Endothelial cell of umbilical vein (primary cell): ENCODE measurements around the gene SUFU. TPM values are rescaled to one million over a fixed set of nuclear protein-coding genes. Genes with fewer than 3 reads are reported as not detected.

Experiments used
- BruUV-seq: library from RNA; stranded (reverse); fragments of 400-500 nt; replicated peaks from 2 replicates; lab custom pipeline; 2021; lab: Mats Ljungman, UMichigan
- CTCF ChIA-PET: fragments of 300-600, 350-600 bp; sonication (Branson Sonifier 250); formaldehyde crosslinking; loops from one replicate; lab custom pipeline; 2021; ENCODE audit warnings: antibody characterized with exemption, inconsistent platforms; lab: Charles Lee
- POLR2A ChIA-PET: fragments of 300-600, 350-600 bp; sonication (Branson Sonifier 250); formaldehyde crosslinking; loops from one replicate; lab custom pipeline; 2021; ENCODE audit warnings: antibody characterized with exemption, inconsistent platforms; lab: Charles Lee
- DNase-seq: peaks from one replicate; pipeline ENCODE4 v3.0.0-alpha.2; 2011; ENCODE audit warnings: low read depth, low spot score
- FAIRE-seq: peaks from 2 replicates; lab custom pipeline; 2011; peaks lifted over from hg19 to GRCh38; lab: Jason Lieb, UNC
- H2AFZ ChIP-seq: 2 replicates; pipeline ENCODE4 v1.6.0; 2012; ENCODE audit warnings: low read depth, low read length, control low read depth, inconsistent platforms
- H3K27ac ChIP-seq: 2 replicates; pipeline ENCODE4 v1.5.1; 2011; ENCODE audit warnings: low read depth, mild to moderate bottlenecking, control low read depth, low read length, moderate library complexity; ENCODE audit not compliant: insufficient read depth
- H3K27me3 ChIP-seq, 2 experiments: 2 replicates each; pipeline versions ENCODE4 v1.6.0 to v1.6.1; 2011; ENCODE audit warnings: low read length in 2 of 2, mixed read lengths in 1 of 2; ENCODE audit not compliant: control insufficient read depth in 2 of 2, insufficient read depth in 2 of 2
- H3K36me3 ChIP-seq, 2 experiments: 2 replicates in 1 of 2; 3 replicates in 1 of 2; pipeline ENCODE4 v1.5.1; 2011; ENCODE audit warnings: low read length in 2 of 2, mild to moderate bottlenecking in 1 of 2, moderate library complexity in 1 of 2; ENCODE audit not compliant: control insufficient read depth in 2 of 2, insufficient read depth in 2 of 2; ENCODE audit errors: extremely low read depth in 1 of 2
- H3K4me1 ChIP-seq: 3 replicates; pipeline ENCODE4 v1.5.1; 2011; ENCODE audit warnings: mild to moderate bottlenecking, low read length; ENCODE audit not compliant: control insufficient read depth, insufficient read depth; ENCODE audit errors: extremely low read depth
- H3K4me2 ChIP-seq: 2 replicates; pipeline ENCODE4 v1.6.1; 2011; ENCODE audit warnings: low read length, control low read depth, mixed read lengths; ENCODE audit not compliant: insufficient read depth
- H3K4me3 ChIP-seq, 3 experiments: fragments of 200-600 bp in 1 of 3; sonication (generic), shearing (Covaris generic) in 1 of 3; replicated peaks in 1 of 3; 2 replicates each; pipeline ENCODE4 v1.5.1; 2011 to 2016; ENCODE audit warnings: control low read depth in 3 of 3, low read length in 3 of 3, mild to moderate bottlenecking in 2 of 3, inconsistent platforms in 1 of 3, low read depth in 1 of 3, moderate library complexity in 1 of 3; ENCODE audit not compliant: insufficient read depth in 1 of 3
- H3K79me2 ChIP-seq: 2 replicates; pipeline ENCODE4 v1.6.0; 2012; ENCODE audit warnings: low read length, inconsistent platforms; ENCODE audit not compliant: control insufficient read depth, insufficient read depth
- H3K9ac ChIP-seq: replicated peaks from 2 replicates; pipeline ENCODE3; 2011; ENCODE audit warnings: low read length, control low read depth; ENCODE audit not compliant: insufficient read depth; ENCODE audit errors: extremely low read depth
- H3K9me1 ChIP-seq: replicated peaks from 3 replicates; pipeline ENCODE4 v1.6.0; 2011; ENCODE audit warnings: mild to moderate bottlenecking, low read length; ENCODE audit not compliant: control insufficient read depth, insufficient read depth; ENCODE audit errors: extremely low read depth
- H3K9me3 ChIP-seq: replicated peaks from 2 replicates; pipeline ENCODE4 v1.5.1; 2012; ENCODE audit warnings: low read length, inconsistent platforms; ENCODE audit not compliant: control insufficient read depth, insufficient read depth
- H4K20me1 ChIP-seq: replicated peaks from 2 replicates; pipeline ENCODE3; 2011; ENCODE audit warnings: mild to moderate bottlenecking, low read length; ENCODE audit not compliant: control insufficient read depth, insufficient read depth; ENCODE audit errors: extremely low read depth
- EZH2 ChIP-seq: IDR thresholded peaks from 2 replicates; pipeline ENCODE4 v1.6.1; 2012; ENCODE audit warnings: borderline replicate concordance, low read depth, mild to moderate bottlenecking, moderate library complexity, low read length, inconsistent platforms; ENCODE audit not compliant: severe bottlenecking
- FOS ChIP-seq: IDR thresholded peaks from 2 replicates; pipeline ENCODE4 v1.6.1; 2011; ENCODE audit warnings: mild to moderate bottlenecking, low read length, moderate library complexity, borderline replicate concordance; ENCODE audit not compliant: insufficient read depth
- GATA2 ChIP-seq: IDR thresholded peaks from 2 replicates; pipeline ENCODE4 v1.7.0; 2011; ENCODE audit warnings: low read depth, mild to moderate bottlenecking, moderate library complexity, mixed read lengths, low read length; ENCODE audit not compliant: insufficient read length, insufficient read depth
- JUN ChIP-seq: IDR thresholded peaks from 2 replicates; pipeline ENCODE4 v1.6.1; 2011; ENCODE audit warnings: borderline replicate concordance, low read depth; ENCODE audit not compliant: insufficient read length, insufficient read depth
- MYC ChIP-seq: IDR thresholded peaks from one replicate; pipeline ENCODE4 v1.6.1; 2011; ENCODE audit warnings: mild to moderate bottlenecking, low read depth, low read length
- POLR2A ChIP-seq: IDR thresholded peaks from 2 replicates; pipeline ENCODE4 v1.6.1; 2012; ENCODE audit warnings: low read depth, mild to moderate bottlenecking, control low read depth, low read length
- POLR2AphosphoS5 ChIP-seq: IDR thresholded peaks from 2 replicates; pipeline ENCODE4 v1.6.1; 2012; ENCODE audit warnings: low read depth, mild to moderate bottlenecking, control low read depth, low read length, moderate library complexity; ENCODE audit not compliant: insufficient read depth
- dilution Hi-C: fragments of 300-500 bp; cut with MboI; formaldehyde crosslinking; loops from one replicate; pipeline ENCODE4 v1.15.0; 2019; ENCODE audit warnings: low sequenced_read_pairs; ENCODE audit not compliant: extremely low pct_ligation_motif_present
- intact Hi-C: fragments of 100-400 bp; cut with micrococcal nuclease; formaldehyde crosslinking; loops from one replicate; pipeline ENCODE4 v1.10.0; 2022
- polyA plus RNA-seq, 4 experiments: library from polyadenylated mRNA; depleted of rRNA in 3 of 4; stranded (reverse) in 3 of 4; unstranded in 1 of 4; fragments of >200 nt; gene quantifications; 2 replicates each; pipeline versions ENCODE4 v1.2.1 to v1.2.3, GENCODE V29; 2011 to 2012; ENCODE audit warnings: missing spikeins in 1 of 4
- total RNA-seq: library from RNA; stranded (reverse); gene quantifications from 2 replicates; pipeline ENCODE4 v1.2.3, GENCODE V29; 2021
- TF ChIP-seq, protein P1 (sequence below): IDR thresholded peaks from 2 replicates; pipeline ENCODE4 v1.6.1; 2011; ENCODE audit not compliant: insufficient read depth, insufficient read length
- TF ChIP-seq, protein P2 (sequence below), 2 donors: IDR thresholded peaks; 1 replicate in 1 of 2; 2 replicates in 1 of 2; pipeline ENCODE4 v1.5.1; 2011; ENCODE audit warnings: low read length in 2 of 2, mild to moderate bottlenecking in 2 of 2, moderate library complexity in 2 of 2, control low read depth in 1 of 2, inconsistent platforms in 1 of 2, low read depth in 1 of 2; ENCODE audit not compliant: insufficient read depth in 1 of 2; ENCODE audit errors: extremely low read depth in 1 of 2

The SUFU gene
- total and polyA plus RNA-seq, 2 donors (not counting 3 experiments of a cell fraction or from before 2014, with no cell fraction given) = 10.1 to 16.3 TPM

DNA sequence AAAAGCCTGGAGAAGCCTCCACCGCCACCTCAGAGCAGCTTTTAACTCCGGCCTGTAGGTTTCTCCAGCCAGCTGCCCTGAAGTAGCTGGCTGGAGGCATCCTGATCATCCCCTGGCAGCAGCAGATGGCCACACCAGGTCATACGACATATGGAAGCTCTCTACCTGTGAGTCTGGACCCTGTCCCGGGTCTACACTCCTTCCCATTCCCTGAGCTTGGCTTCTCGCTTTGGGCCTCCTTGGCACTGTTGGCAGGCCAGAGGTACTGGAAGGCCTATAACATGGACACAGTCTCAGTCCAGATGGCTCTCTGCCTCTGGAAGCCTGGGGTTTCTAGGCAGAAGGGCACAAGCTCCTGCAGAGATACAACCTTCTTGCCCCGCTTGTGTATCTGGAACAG, 97.0 kb downstream of the SUFU start:
- H3K27me3 ChIP-seq = no peaks in the 10 kb centered on the region
- intact Hi-C loops = loop anchor here (1.0 kb wide), 1 partner anchor 10 kb away; no protein-coding TSS in a partner anchor
- no peak overlapping the region for H2AFZ ChIP-seq
- ChIA-PET CTCF (interaction anchor here (1.1 to 10.0 kb wide), 7 partner anchors 11 to 44 kb away, joined by 5 to 110 read pairs (median 10); partner anchors contain the start of gene TRIM8), POLR2A (interaction anchor here (0.7 to 1.5 kb wide), 3 partner anchors 11 to 45 kb away, joined by 3 to 4 read pairs (median 4); no protein-coding TSS in a partner anchor)
- peak overlapping the region; percentile 40 for H3K9ac ChIP-seq
- H3K79me2 ChIP-seq = no peaks in the 10 kb centered on the region
- peak overlapping the region; percentile 92 for H3K27ac ChIP-seq
- TF ChIP-seq, protein P1, sequence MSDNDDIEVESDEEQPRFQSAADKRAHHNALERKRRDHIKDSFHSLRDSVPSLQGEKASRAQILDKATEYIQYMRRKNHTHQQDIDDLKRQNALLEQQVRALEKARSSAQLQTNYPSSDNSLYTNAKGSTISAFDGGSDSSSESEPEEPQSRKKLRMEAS = no peak
- peaks cover 80% of the 10 kb centered on the region for H3K4me1 ChIP-seq
- no peak overlapping the region for H3K4me3 ChIP-seq
- dilution Hi-C loops = no loop called here
- no TSS peak for BruUV-seq
- FAIRE-seq (peak; percentile 18), DNase-seq (no peak)
- H3K9me3 ChIP-seq = no peaks in the 10 kb centered on the region
- no peaks in the 10 kb centered on the region for H4K20me1 ChIP-seq
- H3K4me2 ChIP-seq = no peak overlapping the region
- H3K9me1 ChIP-seq = no peaks in the 10 kb centered on the region
- H3K36me3 ChIP-seq = peaks cover 0 to 2% of the 10 kb centered on the region in 2 experiments

DNA sequence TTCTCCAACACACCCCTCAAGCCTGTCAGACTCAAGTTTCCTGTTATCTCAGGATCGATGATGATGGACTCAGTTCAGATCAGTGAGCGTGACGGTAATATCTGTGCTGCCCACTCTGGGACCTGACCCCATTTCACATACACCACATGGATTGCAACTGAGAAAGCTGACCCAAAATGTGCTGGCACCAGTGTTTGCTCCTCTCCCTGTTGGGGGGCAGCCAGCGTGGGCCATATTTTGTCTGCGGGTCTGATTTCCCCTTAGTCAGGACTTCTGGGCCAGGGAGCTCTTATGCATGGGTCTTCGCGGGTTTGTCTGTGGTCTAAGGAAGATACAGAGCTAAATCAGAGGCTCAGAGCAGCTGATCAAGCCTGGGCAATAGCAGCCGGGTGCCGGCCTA, 97.9 kb downstream of the SUFU start:
- H3K9me3 ChIP-seq = no peaks in the 10 kb centered on the region
- intact Hi-C loops (no loop called here), dilution Hi-C loops (no loop called here)
- no peak overlapping the region for H3K4me3 ChIP-seq
- BruUV-seq = no TSS peak
- H3K4me1 ChIP-seq = peaks cover 74% of the 10 kb centered on the region
- TF ChIP-seq JUN = no peak
- no peak for TF ChIP-seq FOS
- TF ChIP-seq MYC = no peak
- no peak for TF ChIP-seq POLR2AphosphoS5
- TF ChIP-seq, protein P1 = no peak
- TF ChIP-seq, protein P2, sequence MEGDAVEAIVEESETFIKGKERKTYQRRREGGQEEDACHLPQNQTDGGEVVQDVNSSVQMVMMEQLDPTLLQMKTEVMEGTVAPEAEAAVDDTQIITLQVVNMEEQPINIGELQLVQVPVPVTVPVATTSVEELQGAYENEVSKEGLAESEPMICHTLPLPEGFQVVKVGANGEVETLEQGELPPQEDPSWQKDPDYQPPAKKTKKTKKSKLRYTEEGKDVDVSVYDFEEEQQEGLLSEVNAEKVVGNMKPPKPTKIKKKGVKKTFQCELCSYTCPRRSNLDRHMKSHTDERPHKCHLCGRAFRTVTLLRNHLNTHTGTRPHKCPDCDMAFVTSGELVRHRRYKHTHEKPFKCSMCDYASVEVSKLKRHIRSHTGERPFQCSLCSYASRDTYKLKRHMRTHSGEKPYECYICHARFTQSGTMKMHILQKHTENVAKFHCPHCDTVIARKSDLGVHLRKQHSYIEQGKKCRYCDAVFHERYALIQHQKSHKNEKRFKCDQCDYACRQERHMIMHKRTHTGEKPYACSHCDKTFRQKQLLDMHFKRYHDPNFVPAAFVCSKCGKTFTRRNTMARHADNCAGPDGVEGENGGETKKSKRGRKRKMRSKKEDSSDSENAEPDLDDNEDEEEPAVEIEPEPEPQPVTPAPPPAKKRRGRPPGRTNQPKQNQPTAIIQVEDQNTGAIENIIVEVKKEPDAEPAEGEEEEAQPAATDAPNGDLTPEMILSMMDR (IDR thresholded peaks at IDR 0.05; ENCODE audit: extremely low read depth in 1 of 2, insufficient read depth in 1 of 2, low read depth in 1 of 2, low read length in 2 of 2) = no peak
- TF ChIP-seq POLR2A = no peak
- TF ChIP-seq EZH2 = no peak
- no peak for TF ChIP-seq GATA2
- H3K9me1 ChIP-seq = no peaks in the 10 kb centered on the region
- no peaks in the 10 kb centered on the region for H3K79me2 ChIP-seq
- CTCF ChIA-PET = interaction anchor here (0.8 to 10.0 kb wide), 7 partner anchors 10 to 43 kb away, joined by 3 to 110 read pairs (median 4); partner anchors contain the start of gene TRIM8
- H3K4me2 ChIP-seq = no peak overlapping the region
- no peaks in the 10 kb centered on the region for H3K27me3 ChIP-seq
- no peak overlapping the region for H2AFZ ChIP-seq
- FAIRE-seq (no peak), DNase-seq (no peak)
- H4K20me1 ChIP-seq = no peaks in the 10 kb centered on the region
- H3K9ac ChIP-seq = no peak overlapping the region
- H3K27ac ChIP-seq = no peak overlapping the region
- H3K36me3 ChIP-seq = peaks cover 0 to 2% of the 10 kb centered on the region in 2 experiments
- POLR2A ChIA-PET = no interaction called here
